Liver (tissue), 9 donors: ENCODE data around the gene MCL1. TPM values are rescaled to one million over a fixed set of nuclear protein-coding genes. Genes with fewer than 3 reads are reported as not detected.
"Not testable (repeated sequence)": the region's sequence is repeated elsewhere in the genome, so short reads cannot be mapped to it uniquely, and the experiment has no call there.

Experiments
- DNase-seq: peaks from one replicate; pipeline ENCODE4 v3.0.0-alpha.2; 2017; ENCODE audit warnings: low spot score
- H3K27ac ChIP-seq, 2 donors: one replicate each; pipeline ENCODE4 v1.7.0; 2013; ENCODE audit warnings: inconsistent platforms in 2 of 2, low read length in 2 of 2, control low read depth in 1 of 2, low read depth in 1 of 2, mild to moderate bottlenecking in 1 of 2
- H3K27me3 ChIP-seq, 4 donors: one replicate each; pipeline versions ENCODE4 v1.6.1 to v1.7.0; 2013; ENCODE audit warnings: low read length in 3 of 4, inconsistent platforms in 1 of 4, mild to moderate bottlenecking in 1 of 4, moderate library complexity in 1 of 4; ENCODE audit not compliant: control insufficient read depth in 4 of 4, insufficient read depth in 4 of 4
- H3K36me3 ChIP-seq, 4 donors: one replicate each; pipeline versions ENCODE4 v1.6.1 to v1.7.0; 2013; ENCODE audit warnings: low read length in 3 of 4, mild to moderate bottlenecking in 3 of 4, low read depth in 1 of 4, moderate library complexity in 1 of 4; ENCODE audit not compliant: control insufficient read depth in 4 of 4, insufficient read depth in 3 of 4
- H3K4me1 ChIP-seq, 4 donors: one replicate each; pipeline versions ENCODE4 v1.6.1 to v1.7.0; 2013; ENCODE audit warnings: low read length in 3 of 4, mild to moderate bottlenecking in 3 of 4, moderate library complexity in 1 of 4; ENCODE audit not compliant: control insufficient read depth in 4 of 4, insufficient read depth in 4 of 4
- H3K4me3 ChIP-seq, 3 donors: one replicate each; pipeline versions ENCODE4 v1.6.1 to v1.7.0; 2013; ENCODE audit warnings: low read length in 3 of 3, control low read depth in 1 of 3, low read depth in 1 of 3, mild to moderate bottlenecking in 1 of 3
- H3K9ac ChIP-seq, 2 donors: one replicate each; pipeline ENCODE4 v1.7.0; 2013; ENCODE audit warnings: low read length in 2 of 2, mild to moderate bottlenecking in 2 of 2, moderate library complexity in 2 of 2, control low read depth in 1 of 2, low read depth in 1 of 2
- H3K9me3 ChIP-seq, 4 donors: one replicate each; pipeline versions ENCODE4 v1.6.1 to v1.7.0; 2013; ENCODE audit warnings: low read length in 3 of 4; ENCODE audit not compliant: control insufficient read depth in 4 of 4
- EGR1 ChIP-seq, 2 donors: IDR thresholded peaks; 2 replicates each; pipeline ENCODE4 v1.6.1; 2016 to 2018; ENCODE audit warnings: antibody characterized with exemption in 2 of 2, low read depth in 2 of 2
- FOXA1 ChIP-seq: IDR thresholded peaks from 2 replicates; pipeline ENCODE4 v1.6.1; 2016; ENCODE audit warnings: antibody characterized with exemption
- FOXA2 ChIP-seq: IDR thresholded peaks from 2 replicates; pipeline ENCODE4 v1.6.1; 2016; ENCODE audit warnings: antibody characterized with exemption
- GABPA ChIP-seq, 2 donors: IDR thresholded peaks in 1 of 2; conservative IDR thresholded peaks in 1 of 2; 2 replicates each; pipeline ENCODE4 v1.6.1; 2016; ENCODE audit warnings: antibody characterized with exemption in 2 of 2, mild to moderate bottlenecking in 1 of 2, moderate library complexity in 1 of 2
- HNF4A ChIP-seq, 2 donors: conservative IDR thresholded peaks; 2 replicates each; pipeline ENCODE4 v1.6.1; 2016; ENCODE audit warnings: antibody characterized with exemption in 2 of 2, mild to moderate bottlenecking in 2 of 2
- JUND ChIP-seq, 2 donors: IDR thresholded peaks; 2 replicates each; pipeline ENCODE4 v1.6.1; 2016; ENCODE audit warnings: antibody characterized with exemption in 2 of 2
- NR2F2 ChIP-seq: IDR thresholded peaks from 2 replicates; pipeline ENCODE4 v1.6.1; 2016; ENCODE audit warnings: antibody characterized with exemption
- RAD21 ChIP-seq, 2 donors: IDR thresholded peaks; 2 replicates each; pipeline ENCODE4 v1.6.1; 2016; ENCODE audit warnings: antibody characterized with exemption in 2 of 2, mild to moderate bottlenecking in 2 of 2
- YY1 ChIP-seq: IDR thresholded peaks from 2 replicates; pipeline ENCODE4 v1.6.1; 2016; ENCODE audit warnings: antibody characterized with exemption, mild to moderate bottlenecking
- WGBS: extraction: QIAGEN DNeasy Blood & Tissue Kit; methylation state at CpG from one replicate; pipeline ENCODE4 v1.1.7; 2013; 5-methylcytosine and 5-hydroxymethylcytosine counted together
- polyA plus RNA-seq, 2 donors: library from polyadenylated mRNA; stranded (reverse) in 1 of 2; unstranded in 1 of 2; fragments of 200-250 nt in 1 of 2; fragments of >200 nt in 1 of 2; fragmentation: Nextera tagmentation in 1 of 2; extraction: Ambion mirVana in 1 of 2; gene quantifications; one replicate each; pipeline versions ENCODE4 v1.2.1 to v1.2.3, GENCODE V29; 2013 to 2015
- total RNA-seq, 2 donors: library from RNA; depleted of rRNA; stranded (reverse); fragments of >200 nt; gene quantifications; one replicate each; pipeline ENCODE4 v1.2.3, GENCODE V29; 2014
- TF ChIP-seq, protein P1 (sequence below): IDR thresholded peaks from 2 replicates; pipeline ENCODE4 v1.6.1; 2016; ENCODE audit warnings: antibody characterized with exemption
- TF ChIP-seq, protein P2 (sequence below): fragments of 150-350 bp; IDR thresholded peaks from 2 replicates; pipeline ENCODE4 v1.5.1; 2017; ENCODE audit warnings: improper control_type of control experiment, low read depth, low read length; ENCODE audit not compliant: missing input control
- TF ChIP-seq, protein P3 (sequence below): IDR thresholded peaks from 2 replicates; pipeline ENCODE4 v1.6.1; 2016; ENCODE audit warnings: antibody characterized with exemption
- donor health status: healthy.
- donor health status: healthy.
- donor health status: healthy.
- donor health status: healthy.
- donor health status: healthy.

The MCL1 gene
- total and polyA plus RNA-seq, 4 donors, result 23.4 to 181 (median 80.0) TPM

DNA sequence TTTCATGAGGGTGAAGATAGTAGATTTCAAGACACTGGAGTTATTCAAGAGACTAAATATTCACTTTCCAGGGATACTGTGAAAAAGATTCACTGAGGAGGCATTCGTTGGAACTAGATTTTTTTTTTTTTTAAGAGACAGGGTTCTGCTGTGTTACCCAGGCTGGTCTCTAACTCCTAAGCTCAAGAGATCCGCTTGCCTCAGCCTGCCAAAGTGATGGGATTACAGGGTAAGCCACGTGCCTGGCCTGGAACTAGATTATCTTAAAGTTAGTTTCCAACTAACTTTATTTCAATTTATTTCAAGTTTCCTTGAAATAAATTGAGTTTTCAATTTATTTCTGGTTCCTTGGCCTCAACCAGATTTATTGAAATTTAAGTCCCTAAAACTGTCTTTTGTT lies 24.3 kb upstream of the MCL1 start:
- no peak for DNase-seq
- Histone ChIP-seq H3K4me3 (no peak overlapping the region), H3K27me3 (no peaks in the 10 kb centered on the region), H3K27ac (peak overlapping the region; percentile 85), H3K9ac (peak overlapping the region in 1 of 2 donors; percentile 21), H3K9me3 (no peaks in the 10 kb centered on the region), H3K4me1 (peaks cover 0 to 17% (median 0%) of the 10 kb centered on the region in 4 donors), H3K36me3 (no peaks in the 10 kb centered on the region)
- no peak for TF ChIP-seq FOXA2
- TF ChIP-seq JUND (IDR thresholded peaks at IDR 0.05), result no peak
- no peak for TF ChIP-seq YY1
- TF ChIP-seq HNF4A (conservative IDR thresholded peaks at IDR 0.05), result no peak
- TF ChIP-seq, protein P1, sequence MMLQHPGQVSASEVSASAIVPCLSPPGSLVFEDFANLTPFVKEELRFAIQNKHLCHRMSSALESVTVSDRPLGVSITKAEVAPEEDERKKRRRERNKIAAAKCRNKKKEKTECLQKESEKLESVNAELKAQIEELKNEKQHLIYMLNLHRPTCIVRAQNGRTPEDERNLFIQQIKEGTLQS, result no peak
- no peak for TF ChIP-seq FOXA1
- TF ChIP-seq, protein P2, sequence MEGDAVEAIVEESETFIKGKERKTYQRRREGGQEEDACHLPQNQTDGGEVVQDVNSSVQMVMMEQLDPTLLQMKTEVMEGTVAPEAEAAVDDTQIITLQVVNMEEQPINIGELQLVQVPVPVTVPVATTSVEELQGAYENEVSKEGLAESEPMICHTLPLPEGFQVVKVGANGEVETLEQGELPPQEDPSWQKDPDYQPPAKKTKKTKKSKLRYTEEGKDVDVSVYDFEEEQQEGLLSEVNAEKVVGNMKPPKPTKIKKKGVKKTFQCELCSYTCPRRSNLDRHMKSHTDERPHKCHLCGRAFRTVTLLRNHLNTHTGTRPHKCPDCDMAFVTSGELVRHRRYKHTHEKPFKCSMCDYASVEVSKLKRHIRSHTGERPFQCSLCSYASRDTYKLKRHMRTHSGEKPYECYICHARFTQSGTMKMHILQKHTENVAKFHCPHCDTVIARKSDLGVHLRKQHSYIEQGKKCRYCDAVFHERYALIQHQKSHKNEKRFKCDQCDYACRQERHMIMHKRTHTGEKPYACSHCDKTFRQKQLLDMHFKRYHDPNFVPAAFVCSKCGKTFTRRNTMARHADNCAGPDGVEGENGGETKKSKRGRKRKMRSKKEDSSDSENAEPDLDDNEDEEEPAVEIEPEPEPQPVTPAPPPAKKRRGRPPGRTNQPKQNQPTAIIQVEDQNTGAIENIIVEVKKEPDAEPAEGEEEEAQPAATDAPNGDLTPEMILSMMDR, result no peak
- no peak for TF ChIP-seq EGR1 (IDR thresholded peaks at IDR 0.05; ENCODE audit: low read depth in 2 of 2)
- TF ChIP-seq, protein P3, sequence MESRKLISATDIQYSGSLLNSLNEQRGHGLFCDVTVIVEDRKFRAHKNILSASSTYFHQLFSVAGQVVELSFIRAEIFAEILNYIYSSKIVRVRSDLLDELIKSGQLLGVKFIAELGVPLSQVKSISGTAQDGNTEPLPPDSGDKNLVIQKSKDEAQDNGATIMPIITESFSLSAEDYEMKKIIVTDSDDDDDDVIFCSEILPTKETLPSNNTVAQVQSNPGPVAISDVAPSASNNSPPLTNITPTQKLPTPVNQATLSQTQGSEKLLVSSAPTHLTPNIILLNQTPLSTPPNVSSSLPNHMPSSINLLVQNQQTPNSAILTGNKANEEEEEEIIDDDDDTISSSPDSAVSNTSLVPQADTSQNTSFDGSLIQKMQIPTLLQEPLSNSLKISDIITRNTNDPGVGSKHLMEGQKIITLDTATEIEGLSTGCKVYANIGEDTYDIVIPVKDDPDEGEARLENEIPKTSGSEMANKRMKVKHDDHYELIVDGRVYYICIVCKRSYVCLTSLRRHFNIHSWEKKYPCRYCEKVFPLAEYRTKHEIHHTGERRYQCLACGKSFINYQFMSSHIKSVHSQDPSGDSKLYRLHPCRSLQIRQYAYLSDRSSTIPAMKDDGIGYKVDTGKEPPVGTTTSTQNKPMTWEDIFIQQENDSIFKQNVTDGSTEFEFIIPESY, result no peak
- TF ChIP-seq GABPA (IDR thresholded peaks at IDR 0.05 in 1 of 2, conservative IDR thresholded peaks at IDR 0.05 in 1 of 2), result no peak
- WGBS, result 97% methylated on average over 3 of the region's 3 CpGs

DNA sequence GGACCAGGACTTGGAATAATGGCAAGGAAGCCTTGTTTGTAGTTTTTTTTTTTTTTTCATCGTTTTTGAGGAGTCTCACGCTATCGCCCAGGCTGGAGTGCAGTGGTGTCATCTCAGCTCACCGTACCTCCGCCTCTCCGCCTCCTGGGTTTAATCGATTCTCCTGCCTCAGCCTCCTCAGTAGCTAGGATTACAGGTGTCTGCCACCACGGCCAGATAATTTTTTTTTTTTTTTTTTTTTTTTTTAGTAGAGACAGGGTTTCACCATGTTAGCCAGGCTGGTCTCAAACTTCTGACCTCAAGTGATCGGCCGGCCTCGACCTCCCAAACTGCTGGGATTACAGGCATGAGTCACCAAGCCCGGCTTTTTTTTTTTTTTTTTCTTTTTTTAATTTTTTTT lies 23.0 kb upstream of the MCL1 start:
- not testable (repeated sequence) for H3K27me3 ChIP-seq, DNase-seq, H3K9ac ChIP-seq, H3K36me3 ChIP-seq, H3K4me3 ChIP-seq, H3K9me3 ChIP-seq
- Histone ChIP-seq H3K27ac (peak overlapping the region in 1 of 2 donors; percentile 39), H3K4me1 (peaks cover 0 to 14% (median 0%) of the 10 kb centered on the region in 4 donors)
- 96% methylated on average over 12 of the region's 12 CpGs for WGBS

DNA sequence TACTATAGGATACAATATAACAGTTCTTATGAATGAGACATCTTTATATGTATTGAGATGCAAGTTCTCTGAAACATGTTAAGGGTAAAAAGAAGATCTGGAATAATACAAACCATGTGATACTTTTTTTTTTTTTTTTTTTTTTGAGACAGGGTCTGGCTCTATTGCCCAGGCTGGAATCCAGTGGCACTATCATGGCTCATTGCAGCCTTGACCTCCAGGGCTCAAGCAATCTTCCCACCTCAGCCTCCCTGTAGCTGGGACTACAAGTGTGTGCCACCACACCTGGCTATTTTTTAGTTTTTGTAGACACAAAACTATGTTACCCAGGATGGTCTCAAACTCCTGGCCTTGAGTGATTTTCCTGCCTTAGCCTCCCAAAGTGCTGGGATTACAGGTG lies 22.1 kb upstream of the MCL1 start:
- Histone ChIP-seq H3K9me3 (no peaks in the 10 kb centered on the region), H3K4me3 (no peak overlapping the region), H3K9ac (no peak overlapping the region), H3K4me1 (peaks cover 0 to 14% (median 0%) of the 10 kb centered on the region in 4 donors), H3K36me3 (no peaks in the 10 kb centered on the region), H3K27me3 (no peaks in the 10 kb centered on the region), H3K27ac (peak overlapping the region; percentile 39)
- TF ChIP-seq HNF4A (conservative IDR thresholded peaks at IDR 0.05), result no peak
- no peak for TF ChIP-seq RAD21 (IDR thresholded peaks at IDR 0.05)
- TF ChIP-seq GABPA (IDR thresholded peaks at IDR 0.05 in 1 of 2, conservative IDR thresholded peaks at IDR 0.05 in 1 of 2), result no peak
- TF ChIP-seq EGR1 (IDR thresholded peaks at IDR 0.05; ENCODE audit: low read depth in 2 of 2), result no peak
- no peak for TF ChIP-seq JUND (IDR thresholded peaks at IDR 0.05)
- no peak for TF ChIP-seq NR2F2
- no peak for DNase-seq

DNA sequence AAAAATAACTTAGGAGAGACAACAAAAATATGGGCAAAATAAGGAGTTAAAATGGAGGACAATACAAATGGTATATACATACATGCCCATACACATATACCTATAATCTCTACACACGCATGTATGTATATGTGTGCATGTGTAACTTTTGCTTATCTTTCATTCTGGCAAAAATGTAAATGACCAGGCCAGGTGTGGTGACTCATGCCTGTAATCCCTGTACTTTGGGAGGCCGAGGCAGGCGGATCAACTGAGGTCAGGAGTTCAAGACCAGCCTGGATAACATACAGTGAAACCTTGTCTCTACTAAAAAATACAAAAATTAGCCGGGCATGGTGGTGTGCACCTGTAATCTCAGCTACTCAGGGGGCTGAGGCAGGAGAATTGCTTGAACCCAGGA lies 18.9 kb upstream of the MCL1 start:
- WGBS, result 74% methylated on average over 4 of the region's 4 CpGs
- not testable (repeated sequence) for H3K4me3 ChIP-seq, H3K4me1 ChIP-seq, H3K9me3 ChIP-seq, H3K27ac ChIP-seq, H3K36me3 ChIP-seq, H3K27me3 ChIP-seq, DNase-seq, H3K9ac ChIP-seq
